HG03565 (cell line): ENCODE data around the gene TNS3.
"Not testable (repeated sequence)": the region's sequence is repeated elsewhere in the genome, so short reads cannot be mapped to it uniquely, and the experiment has no call there.

Experiments
- ATAC-seq: cut with Tn5 transposase; IDR thresholded peaks from one replicate; pipeline ENCODE4 v1.9.1; 2021; ENCODE audit warnings: mild to moderate bottlenecking, moderate library complexity; ENCODE audit not compliant: unreplicated experiment

The TNS3 gene

GRCh38 chr7:47474937-47475879, 106.7 kb downstream of the TNS3 start:
- ATAC-seq, result peak; percentile 95

- no peak for ATAC-seq
Measured at GRCh38 chr7:47474211-47474936, 107.5 kb downstream of the TNS3 start.

DNA sequence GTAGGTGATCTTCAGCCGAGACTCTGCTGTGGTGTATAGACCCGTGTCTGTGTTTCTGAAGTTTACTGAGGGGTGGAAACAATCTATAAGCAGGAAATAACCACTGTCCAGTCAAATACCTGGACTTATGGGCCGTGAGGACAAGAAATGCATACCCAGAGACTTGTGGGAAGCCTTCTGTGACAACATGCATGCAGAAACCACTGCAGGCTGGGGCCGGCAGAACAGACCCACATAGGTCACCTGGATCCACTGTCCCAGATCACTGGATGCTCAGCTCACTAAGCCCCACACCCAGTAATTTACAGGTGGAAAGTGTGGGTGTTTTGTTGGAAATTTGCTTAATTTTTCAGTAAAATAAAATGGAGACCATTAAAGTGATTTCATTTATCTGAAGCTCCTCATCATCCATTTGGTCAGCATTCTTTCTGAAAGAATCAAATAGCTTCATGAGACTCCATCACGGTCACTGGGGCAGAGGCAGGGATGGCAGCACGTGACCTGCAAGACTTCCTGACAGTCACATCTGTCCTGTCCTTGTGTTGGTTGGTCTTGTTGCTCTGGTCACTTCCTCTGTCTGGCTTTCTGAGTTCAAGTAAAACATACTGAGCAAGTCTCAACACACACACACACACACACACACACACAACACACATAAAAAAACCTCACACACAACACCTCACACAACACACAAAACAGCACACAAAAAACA, 108.3 kb downstream of the TNS3 start:
- ATAC-seq, result no peak

DNA sequence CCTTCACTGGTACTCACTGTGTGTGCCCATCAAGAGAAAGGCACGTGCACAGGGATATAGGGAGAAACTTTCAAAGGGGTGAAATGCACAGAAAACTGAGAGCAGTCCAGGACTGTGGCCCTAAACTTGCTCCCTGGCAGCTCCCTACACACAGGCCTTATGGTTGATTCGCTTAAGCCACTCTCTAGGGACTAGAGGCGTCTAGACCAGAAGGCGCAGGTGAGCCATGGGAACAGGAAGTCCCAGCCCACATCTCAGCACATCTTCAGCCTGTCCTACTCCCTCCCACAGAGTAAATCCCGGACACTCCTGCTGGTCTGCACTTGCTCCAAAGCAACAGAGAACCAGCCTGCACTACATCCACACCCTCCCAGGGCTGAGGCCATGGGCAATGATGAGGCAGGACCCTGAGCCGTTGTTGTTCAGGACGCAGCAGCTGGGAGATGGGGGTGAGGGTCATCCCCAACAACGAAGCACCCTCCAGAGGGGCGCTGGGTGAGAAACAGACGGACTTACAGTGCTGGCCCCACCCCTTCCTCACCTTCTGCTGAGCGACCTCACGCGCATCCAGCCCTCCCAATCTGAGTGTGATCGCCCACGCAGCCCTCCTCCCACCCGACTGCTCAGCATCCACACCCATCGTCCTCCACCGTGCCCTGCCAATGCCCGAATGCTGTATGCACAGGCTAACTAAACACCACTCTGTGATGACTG, 109.3 kb downstream of the TNS3 start:
- ATAC-seq, result no peak

- ATAC-seq, result no peak
Measured at GRCh38 chr7:47471831-47472230, 110.1 kb downstream of the TNS3 start.

- no peak for ATAC-seq
Measured at GRCh38 chr7:47471358-47471703, 110.6 kb downstream of the TNS3 start.

GRCh38 chr7:47470567-47471357, 111.1 kb downstream of the TNS3 start:
- no peak for ATAC-seq

DNA sequence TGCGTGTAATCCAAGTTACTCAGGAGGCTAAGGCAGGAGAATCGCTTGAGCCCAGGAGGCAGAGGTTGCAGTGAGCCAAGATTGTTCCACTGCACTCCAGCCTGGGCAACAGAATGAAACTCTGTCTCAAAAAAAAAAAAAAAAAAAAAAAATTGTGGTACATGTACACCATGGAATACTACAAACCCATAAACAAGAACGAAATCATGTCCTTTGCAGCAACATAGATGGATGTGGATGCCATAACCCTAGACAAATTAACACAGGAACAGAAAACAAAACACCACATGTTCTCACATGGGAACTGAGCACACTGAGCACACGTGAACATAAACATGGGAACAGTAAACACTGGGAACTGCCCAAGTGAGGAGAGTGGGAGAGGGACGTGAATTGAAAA, 112.1 kb downstream of the TNS3 start:
- ATAC-seq, result not testable (repeated sequence)

- ATAC-seq, result no peak
Measured at GRCh38 chr7:47466832-47467231, 115.1 kb downstream of the TNS3 start.

GRCh38 chr7:47465191-47465590, 116.7 kb downstream of the TNS3 start:
- no peak for ATAC-seq

- no peak for ATAC-seq
Measured at GRCh38 chr7:47464266-47464665, 117.6 kb downstream of the TNS3 start.

DNA sequence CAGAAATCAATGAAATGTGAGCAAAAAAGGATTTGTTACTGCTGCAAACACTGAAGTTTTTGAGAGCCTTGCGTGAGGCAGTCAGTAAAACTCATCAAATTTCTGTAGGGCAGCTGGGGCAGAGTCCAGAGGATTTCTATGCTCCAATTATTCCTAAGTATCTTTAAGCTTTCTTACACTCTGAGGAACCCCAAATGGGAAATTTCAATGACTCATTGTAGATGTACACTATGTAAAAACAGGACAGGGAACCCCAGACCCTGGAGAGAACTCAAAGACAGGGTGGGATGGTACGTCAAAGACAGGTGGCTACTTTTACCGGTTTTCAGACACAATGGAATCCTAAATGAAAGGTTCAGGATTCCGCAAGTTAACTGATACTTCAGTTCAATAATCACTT, 120.2 kb downstream of the TNS3 start:
- no peak for ATAC-seq

- no peak for ATAC-seq
Measured at GRCh38 chr7:47461161-47461560, 120.8 kb downstream of the TNS3 start.

DNA sequence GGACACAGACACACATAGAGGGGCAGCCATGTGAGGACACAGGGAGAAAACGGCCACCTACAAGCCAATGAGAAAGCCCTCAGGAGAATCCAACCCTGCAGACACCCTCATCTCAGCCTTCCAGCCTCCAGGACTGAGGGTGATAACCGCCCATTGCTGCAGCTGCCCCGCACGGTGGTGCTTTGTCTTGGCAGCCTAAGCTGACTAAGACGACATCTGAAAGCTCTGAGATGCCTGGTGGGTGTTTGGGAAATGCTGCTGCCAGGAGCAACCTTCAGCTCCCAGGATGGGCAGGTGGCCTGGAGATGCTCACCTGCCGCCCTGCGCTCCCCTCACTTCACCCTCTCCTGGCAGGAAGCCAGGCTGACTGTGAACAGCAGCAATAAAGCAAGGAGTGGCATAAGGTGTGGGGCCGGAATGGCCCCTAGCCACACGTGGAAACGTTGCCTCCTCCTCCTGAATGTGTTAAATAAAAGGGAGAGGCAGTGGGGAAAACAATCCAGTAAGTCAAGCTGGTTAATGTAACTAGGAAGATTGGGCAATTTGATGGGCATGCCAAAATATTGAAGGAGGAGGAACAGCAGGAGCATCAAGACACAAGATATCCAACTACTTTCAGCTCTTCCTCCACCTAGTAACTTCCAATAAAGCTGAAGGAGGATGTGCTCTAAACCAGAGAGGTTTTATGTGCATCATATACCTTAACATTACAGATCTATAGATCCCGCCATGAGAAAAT, 121.5 kb downstream of the TNS3 start:
- ATAC-seq, result no peak

GRCh38 chr7:47458486-47458885, 123.4 kb downstream of the TNS3 start:
- no peak for ATAC-seq

DNA sequence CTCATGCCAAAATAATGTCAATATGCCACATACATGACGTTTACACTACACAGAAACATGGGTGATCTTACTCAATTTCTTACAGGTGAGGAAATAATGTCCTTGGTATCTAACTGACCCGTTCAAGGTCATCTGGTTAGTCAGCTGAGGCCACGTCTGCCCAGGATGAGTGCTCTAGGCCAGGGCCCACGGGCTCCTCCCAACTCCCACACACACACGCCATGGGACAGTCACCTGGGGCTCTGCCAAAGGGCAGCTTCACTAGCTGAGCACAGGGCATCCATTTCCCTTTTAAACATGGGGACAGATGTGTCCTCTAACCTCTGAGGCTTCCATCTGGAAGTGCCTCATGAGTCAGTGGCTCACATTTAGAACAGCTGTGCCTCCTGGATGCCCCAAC, 123.9 kb downstream of the TNS3 start:
- ATAC-seq, result no peak

DNA sequence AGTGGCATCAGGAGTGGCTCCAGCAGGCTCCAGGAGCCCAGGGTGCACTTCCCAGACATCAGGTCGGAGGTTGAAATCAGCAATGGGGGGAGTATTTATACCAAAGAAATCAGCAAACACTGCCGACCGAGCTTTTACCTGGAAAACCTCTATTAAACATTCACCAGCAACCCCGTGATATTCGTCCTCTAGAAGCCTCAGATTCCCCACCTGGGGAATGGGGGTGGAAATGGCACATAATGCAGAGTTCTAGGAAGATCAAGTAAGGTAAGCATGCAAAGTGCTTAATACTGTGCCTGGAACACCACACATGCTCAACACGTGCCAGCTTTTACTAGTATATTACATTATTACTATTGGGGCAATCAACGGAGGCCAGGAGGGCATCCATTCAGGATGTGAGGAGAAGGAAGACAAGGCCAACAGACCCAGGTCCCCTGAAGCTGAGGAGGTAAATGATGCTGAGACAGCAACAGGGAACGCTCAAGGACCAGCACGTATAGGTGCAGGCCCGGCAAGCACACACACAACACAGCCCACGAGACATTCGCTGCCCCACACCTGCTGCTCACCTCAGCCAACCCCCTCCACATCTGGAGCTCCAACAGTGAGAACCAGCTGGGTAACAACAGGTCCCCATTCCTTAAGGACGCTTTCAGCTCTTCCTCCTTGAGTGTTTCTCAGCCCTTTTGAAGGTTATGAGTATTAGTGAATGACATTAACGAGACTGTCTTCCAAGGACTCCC, 125.5 kb downstream of the TNS3 start:
- ATAC-seq, result no peak

DNA sequence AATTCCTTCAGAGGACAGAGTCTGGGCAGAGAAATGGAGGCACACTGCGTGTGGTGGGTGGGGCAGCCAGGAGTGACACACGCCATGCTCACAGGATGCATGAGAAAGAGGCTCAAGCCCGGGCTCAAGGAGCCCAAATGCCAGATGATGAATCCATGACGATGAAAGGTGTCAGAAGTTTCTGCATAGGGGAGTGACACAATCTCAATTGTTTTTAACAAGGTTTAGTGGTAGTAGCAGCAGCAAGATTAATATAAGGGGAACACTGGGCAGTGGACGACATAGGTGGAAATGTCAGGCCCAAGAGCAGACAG, 126.1 kb downstream of the TNS3 start:
- ATAC-seq, result no peak
